Loucy (cell line): ENCODE data around the gene MINPP1.
"Not testable (repeated sequence)": the region's sequence is repeated elsewhere in the genome, so short reads cannot be mapped to it uniquely, and the experiment has no call there.

ENCODE experiments used
- CTCF ChIP-seq: fragments of 200-600 bp; sonication (generic); conservative IDR thresholded peaks from 2 replicates; pipeline ENCODE4 v1.5.1; 2014; ENCODE audit warnings: mild to moderate bottlenecking, antibody characterized with exemption, low read length
- EZH2phosphoT487 ChIP-seq: fragments of 200-600 bp; IDR thresholded peaks from 2 replicates; pipeline ENCODE4 v1.6.1; 2018; ENCODE audit warnings: antibody characterized with exemption, mild to moderate bottlenecking, moderate library complexity, borderline replicate concordance

GRCh38 chr10:87497386-87497785 is 7.3 kb upstream of the MINPP1 start:
- TF ChIP-seq CTCF, EZH2phosphoT487: not testable (repeated sequence)
